Fibroblast of gingiva (primary cell): ENCODE results near the gene DMXL1.
A peak's percentile ranks its signal among the peaks of the same experiment; 100 is the strongest.

Source experiments
- DNase-seq: peaks from one replicate; pipeline ENCODE4 v3.0.0-alpha.2; 2011; ENCODE audit warnings: low read depth

The DMXL1 gene

GRCh38 chr5:119270960-119271757, 200.3 kb downstream of the DMXL1 start:
- peak; percentile 27 for DNase-seq

GRCh38 chr5:119271758-119272730, 201.2 kb downstream of the DMXL1 start:
- peak; percentile 59 for DNase-seq

- no peak for DNase-seq
These were observed 202.5 kb downstream of the DMXL1 start for GRCh38 chr5:119273391-119273839.

GRCh38 chr5:119274030-119274766, 203.3 kb downstream of the DMXL1 start:
- DNase-seq: no peak

GRCh38 chr5:119274767-119275130, 203.9 kb downstream of the DMXL1 start:
- DNase-seq: peak; percentile 43

GRCh38 chr5:119275146-119275545, 204.3 kb downstream of the DMXL1 start:
- peak; percentile 14 for DNase-seq

GRCh38 chr5:119275601-119276173, 204.8 kb downstream of the DMXL1 start:
- DNase-seq: no peak

- DNase-seq: no peak
These were observed 206.1 kb downstream of the DMXL1 start for GRCh38 chr5:119276978-119277377.

- DNase-seq: no peak
These were observed 208.2 kb downstream of the DMXL1 start for GRCh38 chr5:119279093-119279492.

- no peak for DNase-seq
These were observed 209.5 kb downstream of the DMXL1 start for GRCh38 chr5:119280380-119280779.

- no peak for DNase-seq
These were observed 211.7 kb downstream of the DMXL1 start for GRCh38 chr5:119282628-119283027.

GRCh38 chr5:119284031-119284430, 213.1 kb downstream of the DMXL1 start:
- DNase-seq: no peak

- DNase-seq: no peak
These were observed 214.4 kb downstream of the DMXL1 start for GRCh38 chr5:119285070-119285916.

GRCh38 chr5:119286511-119287488, 215.9 kb downstream of the DMXL1 start:
- no peak for DNase-seq

GRCh38 chr5:119287547-119288111, 216.7 kb downstream of the DMXL1 start:
- no peak for DNase-seq

GRCh38 chr5:119288379-119289033, 217.6 kb downstream of the DMXL1 start:
- DNase-seq: no peak

GRCh38 chr5:119289438-119290044, 218.7 kb downstream of the DMXL1 start:
- no peak for DNase-seq

GRCh38 chr5:119290161-119290569, 219.3 kb downstream of the DMXL1 start:
- DNase-seq: no peak
